ENCODE results near the gene LRRC15.

The LRRC15 gene

GRCh38 chr3:194314388-194315068 is 55.0 kb downstream of the LRRC15 start:
- no peak for DNase-seq

- DNase-seq = no peak
These were observed 55.8 kb downstream of the LRRC15 start for GRCh38 chr3:194313560-194314387.

- no peak for DNase-seq
These were observed 56.7 kb downstream of the LRRC15 start for GRCh38 chr3:194312743-194313281.

GRCh38 chr3:194312186-194312742 is 57.3 kb downstream of the LRRC15 start:
- no peak for DNase-seq

GRCh38 chr3:194311000-194311399 is 58.5 kb downstream of the LRRC15 start:
- DNase-seq = no peak

- DNase-seq = no peak
These were observed 59.3 kb downstream of the LRRC15 start for GRCh38 chr3:194310060-194310835.

GRCh38 chr3:194308601-194309449 is 60.7 kb downstream of the LRRC15 start:
- DNase-seq = no peak

- DNase-seq = no peak
These were observed 61.7 kb downstream of the LRRC15 start for GRCh38 chr3:194307849-194308248.

- DNase-seq = peak; percentile 27
These were observed 62.5 kb downstream of the LRRC15 start for GRCh38 chr3:194306771-194307640.

- peak; percentile 54 for DNase-seq
These were observed 63.3 kb downstream of the LRRC15 start for GRCh38 chr3:194306109-194306686.

GRCh38 chr3:194305356-194306108 is 64.0 kb downstream of the LRRC15 start:
- DNase-seq = no peak
